HepG2 (cell line): Measurements from ENCODE around the gene SEPHS1. TPM values are rescaled to one million over a fixed set of nuclear protein-coding genes. Genes with fewer than 3 reads are reported as not detected.

ENCODE experiments used
- ARID4A ChIP-seq: sonication (generic); formaldehyde crosslinking; IDR thresholded peaks from 2 replicates; pipeline ENCODE4 v1.5.0; 2020; ENCODE audit warnings: mild to moderate bottlenecking, missing genetic modification reagents, borderline replicate concordance
- BORCS8-MEF2B ChIP-seq: sonication (generic); formaldehyde crosslinking; IDR thresholded peaks from 2 replicates; pipeline ENCODE4 v1.8.0; 2022; ENCODE audit warnings: mild to moderate bottlenecking, missing genetic modification reagents
- CCDC6 ChIP-seq: sonication (generic); formaldehyde crosslinking; IDR thresholded peaks from 2 replicates; pipeline ENCODE4 v1.8.1; 2022; ENCODE audit warnings: mild to moderate bottlenecking, missing genetic modification reagents, moderate library complexity
- CENPT ChIP-seq: sonication (generic); formaldehyde crosslinking; IDR thresholded peaks from 2 replicates; pipeline ENCODE4 v1.8.0; 2022; ENCODE audit warnings: low read depth, mild to moderate bottlenecking, moderate library complexity, missing genetic modification reagents
- HDAC1 ChIP-seq: sonication (generic); formaldehyde crosslinking; IDR thresholded peaks from 2 replicates; pipeline ENCODE4 v1.5.1; 2020; ENCODE audit warnings: mild to moderate bottlenecking, missing genetic modification reagents
- MTA1 ChIP-seq: sonication (generic); formaldehyde crosslinking; IDR thresholded peaks from 2 replicates; pipeline ENCODE4 v1.4.0; 2020; ENCODE audit warnings: missing genetic modification reagents, mild to moderate bottlenecking, borderline replicate concordance
- NR2F1 ChIP-seq, 2 experiments: fragments of 450-650 bp in 1 of 2; formaldehyde crosslinking in 1 of 2; IDR thresholded peaks; 2 replicates each; pipeline versions ENCODE4 v1.5.0 to v1.6.1; 2016 to 2020; ENCODE audit warnings: mild to moderate bottlenecking in 1 of 2, missing compliant biosample characterization in 1 of 2, missing genetic modification reagents in 1 of 2, moderate library complexity in 1 of 2
- PCBP1 ChIP-seq: fragments of 200-400 bp; formaldehyde crosslinking; IDR thresholded peaks from 2 replicates; pipeline ENCODE4 v1.6.1; 2017; ENCODE audit warnings: mild to moderate bottlenecking, low read depth, low read length, borderline replicate concordance
- PHF21A ChIP-seq: sonication (generic); formaldehyde crosslinking; IDR thresholded peaks from 2 replicates; pipeline ENCODE4 v1.5.0; 2020; ENCODE audit warnings: mild to moderate bottlenecking, missing genetic modification reagents
- PPARG ChIP-seq: conservative IDR thresholded peaks from 2 replicates; pipeline ENCODE4 v1.6.1; 2016; ENCODE audit warnings: missing biosample characterization, missing genetic modification reagents
- RCOR2 ChIP-seq: IDR thresholded peaks from 2 replicates; pipeline ENCODE4 v1.6.1; 2016; ENCODE audit warnings: missing biosample characterization, missing genetic modification reagents
- RFXANK ChIP-seq: IDR thresholded peaks from 2 replicates; pipeline ENCODE4 v1.6.1; 2016
- RXRA ChIP-seq: sonication (generic); formaldehyde crosslinking; IDR thresholded peaks from 2 replicates; pipeline ENCODE4 v1.5.1; 2020; ENCODE audit warnings: missing genetic modification reagents
- SKI ChIP-seq: fragments of 450-650 bp; IDR thresholded peaks from one replicate; pipeline ENCODE4 v1.6.1; 2018; ENCODE audit warnings: mild to moderate bottlenecking; ENCODE audit not compliant: partially characterized antibody
- SP1 ChIP-seq, 2 experiments: fragments of 450-650 bp in 1 of 2; sonication (generic) in 1 of 2; formaldehyde crosslinking in 1 of 2; IDR thresholded peaks; 2 replicates each; pipeline versions ENCODE4 v1.4.0 to v1.6.1; 2016 to 2020; ENCODE audit warnings: missing genetic modification reagents in 1 of 2
- SSRP1 ChIP-seq: IDR thresholded peaks from 2 replicates; pipeline ENCODE4 v1.6.1; 2016; ENCODE audit warnings: control low read depth
- TARDBP ChIP-seq: sonication (generic); formaldehyde crosslinking; IDR thresholded peaks from 2 replicates; pipeline ENCODE4 v1.8.0; 2022; ENCODE audit warnings: mild to moderate bottlenecking, missing genetic modification reagents
- TCF7L2 ChIP-seq: IDR thresholded peaks from 2 replicates; pipeline ENCODE4 v1.6.1; 2011; ENCODE audit warnings: mild to moderate bottlenecking, low read depth, low read length, moderate library complexity
- THYN1 ChIP-seq: sonication (generic); formaldehyde crosslinking; IDR thresholded peaks from 2 replicates; pipeline ENCODE4 v1.8.1; 2023; ENCODE audit warnings: low read depth, mild to moderate bottlenecking, moderate library complexity, missing genetic modification reagents, borderline replicate concordance
- ZFX ChIP-seq: sonication (generic); formaldehyde crosslinking; IDR thresholded peaks from 2 replicates; pipeline ENCODE4 v1.4.0; 2020; ENCODE audit warnings: mild to moderate bottlenecking, low read depth, missing genetic modification reagents, moderate library complexity
- ZIK1 ChIP-seq: sonication (generic); formaldehyde crosslinking; IDR thresholded peaks from 2 replicates; pipeline ENCODE4 v1.5.0; 2020; ENCODE audit warnings: mild to moderate bottlenecking, low read depth, missing genetic modification reagents, borderline replicate concordance
- ZNF18 ChIP-seq: sonication (generic); formaldehyde crosslinking; IDR thresholded peaks from 2 replicates; pipeline ENCODE4 v1.8.0; 2022; ENCODE audit warnings: mild to moderate bottlenecking, missing genetic modification reagents; ENCODE audit not compliant: insufficient replicate concordance
- ZNF558 ChIP-seq: sonication (generic); formaldehyde crosslinking; IDR thresholded peaks from 2 replicates; pipeline ENCODE4 v1.9.0; 2022; ENCODE audit warnings: mild to moderate bottlenecking, missing genetic modification reagents, borderline replicate concordance
- ZNF570 ChIP-seq: sonication (generic); formaldehyde crosslinking; IDR thresholded peaks from 2 replicates; pipeline ENCODE4 v1.4.0; 2020; ENCODE audit warnings: mild to moderate bottlenecking, missing genetic modification reagents, borderline replicate concordance
- ZNF777 ChIP-seq: sonication (generic); formaldehyde crosslinking; IDR thresholded peaks from 2 replicates; pipeline ENCODE4 v1.4.0; 2020; ENCODE audit warnings: missing genetic modification reagents
- polyA plus RNA-seq, 8 experiments: library from polyadenylated mRNA; depleted of rRNA in 3 of 8; stranded (reverse) in 7 of 8; unstranded in 1 of 8; fragments of >200 nt; fragmentation: Illumina TruSeq in 4 of 8; extraction: Trizol in 4 of 8; gene quantifications; 2 replicates each; pipeline versions ENCODE4 v1.2.1 to v1.2.3, GENCODE V29; 2011 to 2016; ENCODE audit warnings: low read depth in 4 of 8, missing spikeins in 1 of 8, mixed read lengths in 1 of 8; ENCODE audit not compliant: insufficient read depth in 1 of 8
- total RNA-seq, 5 experiments: library from RNA; depleted of rRNA; stranded (reverse); fragments of >200 nt; fragmentation: Illumina TruSeq; extraction: Trizol; gene quantifications; 2 replicates each; pipeline ENCODE4 v1.2.3, GENCODE V29; 2016; ENCODE audit warnings: low read depth in 1 of 5

Gene SEPHS1
- total and polyA plus RNA-seq, 2 of the 13 experiments (the other 11 are each of a cell fraction or from before 2014, with no cell fraction given), result 57.8 to 61.5 TPM

- TF ChIP-seq ARID4A (peak; percentile 53; the same call in 1 of the 2 replicates), ZNF570 (no peak), HDAC1 (CRISPR knock-in tag) (peak; percentile 68; the same call in 1 of the 2 replicates), SKI (peak; percentile 27), RFXANK (CRISPR knock-in tag) (no peak), RCOR2 (CRISPR knock-in tag) (peak; percentile 62; the same call in 1 of the 2 replicates), RXRA (CRISPR knock-in tag) (peak; percentile 50), PHF21A (CRISPR knock-in tag) (peak; percentile 83), ZNF18 (CRISPR knock-in tag) (peak; percentile 76), NR2F1 (CRISPR knock-in tag; IDR thresholded peaks at IDR 0.05) (peak; percentile 65 to 77), TARDBP (CRISPR knock-in tag) (peak; percentile 89), SP1 (IDR thresholded peaks at IDR 0.05) (no peak), SP1 (CRISPR knock-in tag; IDR thresholded peaks at IDR 0.05) (peak; percentile 18), PPARG (CRISPR knock-in tag) (peak; percentile 44; the same call in 1 of the 2 replicates), BORCS8-MEF2B (peak; percentile 61; the same call in 1 of the 2 replicates), CENPT (CRISPR knock-in tag) (no peak), PCBP1 (no peak), TCF7L2 (no peak), SSRP1 (0 out of 2 replicates have a peak, but pooled peaks have one; percentile 51), THYN1 (CRISPR knock-in tag) (0 out of 2 replicates have a peak, but pooled peaks have one; percentile 49), ZNF777 (no peak), MTA1 (CRISPR knock-in tag) (peak; percentile 73; the same call in 1 of the 2 replicates), CCDC6 (no peak), ZFX (peak; percentile 70), ZIK1 (0 out of 2 replicates have a peak, but pooled peaks have one; percentile 33), ZNF558 (CRISPR knock-in tag) (0 out of 2 replicates have a peak, but pooled peaks have one; percentile 14)
- TF ChIP-seq, all 625 proteins: peak for 160
Observed at GRCh38 chr10:13271552-13272163, 76.4 kb downstream of the SEPHS1 start (continued).
